ENCODE measurements around the gene PSMC2.

The PSMC2 gene

DNA sequence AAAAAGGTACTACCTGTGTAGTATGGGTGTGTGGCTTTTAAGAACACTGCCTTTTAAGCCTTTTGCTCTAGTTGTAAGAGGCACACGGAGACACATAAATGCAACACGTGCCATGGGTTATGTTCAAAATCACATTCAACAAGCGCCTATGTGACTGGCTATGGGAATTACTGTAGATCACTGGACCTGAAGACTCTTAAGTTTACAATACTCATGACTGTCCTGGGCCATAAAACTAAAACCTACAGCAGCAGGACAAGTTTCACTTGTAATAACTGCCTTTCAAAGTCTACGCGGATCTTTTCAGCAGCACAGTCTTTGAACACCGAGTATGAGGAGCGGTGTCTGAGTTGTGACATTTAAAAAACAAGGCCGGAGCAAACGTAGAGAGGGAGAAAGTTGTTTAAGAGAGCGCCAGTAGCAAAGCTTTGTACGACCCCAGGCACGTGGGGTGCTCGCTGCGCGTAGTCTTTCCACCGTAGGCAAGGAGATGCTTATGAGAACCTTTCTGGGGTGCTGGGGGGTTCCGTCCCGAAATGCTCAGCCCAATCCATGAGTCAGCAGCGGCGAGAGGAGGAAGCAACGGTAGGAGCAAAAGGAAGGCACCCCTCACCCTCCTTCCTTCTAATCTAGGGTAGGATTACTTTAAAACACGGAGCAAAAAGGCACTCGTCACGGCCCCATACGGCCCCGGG, 3.5 kb upstream of the PSMC2 start:
- DNase-seq (ENCODE audit: low read depth) = peak; percentile 33

DNA sequence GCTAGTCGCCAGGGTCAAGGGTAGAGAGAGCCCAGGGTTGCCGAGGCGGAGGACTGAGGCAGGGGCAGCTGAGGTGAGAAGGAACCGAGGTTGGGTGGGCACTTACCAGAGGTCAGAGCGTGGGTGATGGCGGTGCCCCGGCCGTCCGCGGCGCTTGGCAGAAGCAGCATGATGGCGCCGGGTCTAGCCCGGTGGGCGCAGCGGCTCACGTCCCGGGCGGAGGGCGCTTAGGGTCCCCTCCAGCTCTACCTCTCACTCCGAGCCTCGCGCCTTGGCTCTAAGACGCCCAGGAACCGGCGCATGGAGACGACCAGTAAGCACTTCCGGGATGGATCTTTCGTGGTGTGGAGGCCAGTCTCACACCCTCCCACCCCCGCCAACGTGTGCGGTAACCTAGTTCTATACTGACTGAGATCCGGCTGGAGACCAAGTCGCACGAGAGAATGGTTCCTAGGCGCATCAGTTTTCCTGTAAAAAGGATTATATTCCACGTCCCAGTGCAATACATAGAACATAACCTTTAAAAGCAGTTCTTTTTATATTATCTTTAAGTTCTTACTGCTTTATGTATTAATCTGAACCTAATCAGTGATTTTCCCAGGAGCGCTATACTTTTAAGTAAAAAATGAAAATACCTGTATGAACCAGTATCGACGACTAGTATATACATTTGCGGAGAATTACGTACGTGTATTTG, 2.8 kb upstream of the PSMC2 start, which contains the start of gene DNAJC2:
TSS of gene DNAJC2 (minus strand) at position 315 of the 697 bp plus-strand sequence. CDS start at position 170, 145 bp downstream.
- H3K4me3 ChIP-seq (replicated peaks; ENCODE audit: low read depth, low read length) = peak within 1 kb of the TSS; percentile 89
- DNase-seq (ENCODE audit: low read depth) = peak; percentile 96
- TF ChIP-seq, protein P1, sequence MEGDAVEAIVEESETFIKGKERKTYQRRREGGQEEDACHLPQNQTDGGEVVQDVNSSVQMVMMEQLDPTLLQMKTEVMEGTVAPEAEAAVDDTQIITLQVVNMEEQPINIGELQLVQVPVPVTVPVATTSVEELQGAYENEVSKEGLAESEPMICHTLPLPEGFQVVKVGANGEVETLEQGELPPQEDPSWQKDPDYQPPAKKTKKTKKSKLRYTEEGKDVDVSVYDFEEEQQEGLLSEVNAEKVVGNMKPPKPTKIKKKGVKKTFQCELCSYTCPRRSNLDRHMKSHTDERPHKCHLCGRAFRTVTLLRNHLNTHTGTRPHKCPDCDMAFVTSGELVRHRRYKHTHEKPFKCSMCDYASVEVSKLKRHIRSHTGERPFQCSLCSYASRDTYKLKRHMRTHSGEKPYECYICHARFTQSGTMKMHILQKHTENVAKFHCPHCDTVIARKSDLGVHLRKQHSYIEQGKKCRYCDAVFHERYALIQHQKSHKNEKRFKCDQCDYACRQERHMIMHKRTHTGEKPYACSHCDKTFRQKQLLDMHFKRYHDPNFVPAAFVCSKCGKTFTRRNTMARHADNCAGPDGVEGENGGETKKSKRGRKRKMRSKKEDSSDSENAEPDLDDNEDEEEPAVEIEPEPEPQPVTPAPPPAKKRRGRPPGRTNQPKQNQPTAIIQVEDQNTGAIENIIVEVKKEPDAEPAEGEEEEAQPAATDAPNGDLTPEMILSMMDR (IDR thresholded peaks at IDR 0.05; ENCODE audit: low read length, missing control alignments) = no peak

More for the DNA sequence above, 3.5 kb upstream of the PSMC2 start:
- peak overlapping the region; percentile 89 for H3K4me3 ChIP-seq (replicated peaks; ENCODE audit: low read depth, low read length)
- TF ChIP-seq, protein P1 (IDR thresholded peaks at IDR 0.05; ENCODE audit: low read length, missing control alignments) = no peak

DNA sequence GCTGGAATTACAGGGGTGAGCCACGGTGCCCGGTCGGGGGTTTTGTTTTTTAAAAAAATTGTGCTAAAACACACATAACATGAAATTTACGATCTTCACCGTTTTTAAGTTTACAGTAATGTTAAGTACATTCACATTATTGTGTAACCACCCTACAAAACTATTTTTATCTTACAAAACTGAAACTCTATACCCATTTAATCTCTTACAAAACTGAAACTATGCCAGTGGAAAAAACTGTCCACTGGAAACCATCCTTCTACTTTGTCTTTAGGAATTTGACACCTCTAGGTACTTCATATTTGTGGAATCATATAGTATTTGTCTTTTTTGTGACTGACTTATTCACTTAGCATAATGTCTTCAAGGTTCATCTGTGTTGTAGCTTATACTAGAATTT, 1.0 kb upstream of the PSMC2 start:
- DNase-seq (ENCODE audit: low read depth) = no peak
- TF ChIP-seq, protein P1 (IDR thresholded peaks at IDR 0.05; ENCODE audit: low read length, missing control alignments) = no peak
- H3K4me3 ChIP-seq (replicated peaks; ENCODE audit: low read depth, low read length) = no peak overlapping the region

DNA sequence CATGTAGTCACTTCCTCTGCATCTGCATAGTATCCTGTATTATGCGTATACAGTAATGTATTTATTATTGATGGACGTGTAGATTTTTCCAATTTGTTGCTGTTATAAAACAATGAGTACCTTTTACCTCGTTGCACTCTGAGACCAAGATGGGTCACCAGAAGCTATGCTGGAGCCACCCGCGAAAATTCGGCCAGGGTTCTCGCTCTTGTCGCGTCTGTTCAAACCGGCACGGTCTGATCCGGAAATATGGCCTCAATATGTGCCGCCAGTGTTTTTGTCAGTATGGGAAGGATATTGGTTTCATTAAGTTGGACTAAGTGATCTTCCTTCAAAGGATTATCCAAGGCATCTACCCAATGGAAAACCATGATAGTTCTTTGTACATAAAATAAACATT, 1.0 kb downstream of the PSMC2 start:
- DNase-seq (ENCODE audit: low read depth) = no peak
- H3K4me3 ChIP-seq (replicated peaks; ENCODE audit: low read depth, low read length) = peak overlapping the region; percentile 81
- TF ChIP-seq, protein P1 (IDR thresholded peaks at IDR 0.05; ENCODE audit: low read length, missing control alignments) = no peak

DNA sequence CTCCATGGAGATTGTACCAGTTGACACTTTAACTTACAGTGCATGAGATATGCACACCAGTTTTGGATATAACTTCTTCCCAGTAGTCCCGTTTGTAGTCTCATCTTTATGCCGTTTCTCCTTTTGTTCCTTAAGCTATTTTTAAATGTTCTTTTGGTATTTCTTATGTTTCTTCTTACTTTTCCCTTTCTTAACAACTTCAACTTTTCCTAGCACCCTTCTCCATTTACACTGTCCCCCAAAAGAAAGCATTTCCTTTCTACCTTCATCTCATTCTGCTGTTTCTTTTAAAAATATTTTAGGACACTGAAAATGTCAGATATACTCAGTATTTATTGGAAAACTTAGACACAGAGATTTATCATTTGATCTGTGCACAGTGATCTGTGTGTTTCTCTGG, 1.5 kb downstream of the PSMC2 start:
- TF ChIP-seq, protein P1 (IDR thresholded peaks at IDR 0.05; ENCODE audit: low read length, missing control alignments) = no peak
- peak overlapping the region; percentile 81 for H3K4me3 ChIP-seq (replicated peaks; ENCODE audit: low read depth, low read length)
- no peak for DNase-seq (ENCODE audit: low read depth)

DNA sequence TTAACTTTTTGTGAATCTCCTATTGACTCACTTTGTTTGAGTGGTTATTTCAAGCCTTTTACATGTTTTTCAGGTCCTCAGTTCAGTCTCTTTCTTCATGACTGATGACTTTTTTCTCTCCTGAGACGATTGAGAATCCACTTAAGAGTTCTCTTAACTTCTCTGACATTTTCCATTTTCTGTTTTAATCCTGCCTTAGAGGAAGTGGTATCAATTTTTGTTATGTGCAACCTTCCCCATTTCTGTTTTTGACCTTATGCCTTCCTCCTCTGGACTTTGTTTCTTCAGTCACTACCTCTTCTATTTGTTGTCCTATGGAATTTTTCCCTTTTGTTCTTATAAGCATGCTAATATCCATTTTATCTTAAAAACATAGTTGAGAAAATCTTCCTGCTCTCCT, 2.4 kb downstream of the PSMC2 start:
- H3K4me3 ChIP-seq (replicated peaks; ENCODE audit: low read depth, low read length) = no peak overlapping the region
- DNase-seq (ENCODE audit: low read depth) = no peak
- TF ChIP-seq, protein P1 (IDR thresholded peaks at IDR 0.05; ENCODE audit: low read length, missing control alignments) = no peak

Measured in fibroblast of pulmonary artery (primary cell).